Psoas muscle (tissue), 8 donors: ENCODE results near the gene DCC. TPM values are rescaled to one million over a fixed set of nuclear protein-coding genes. Genes with fewer than 3 reads are reported as not detected.

Experiments used
- ATAC-seq, 4 donors: fragments of 200-7000 bp; cut with Tn5 transposase; one replicate each; pipeline ENCODE4 v1.9.1; 2020; ENCODE audit warnings: moderate library complexity in 3 of 4, mild to moderate bottlenecking in 2 of 4
- DNase-seq, 2 donors: peaks; one replicate each; pipeline ENCODE4 v3.0.0-alpha.2; 2020
- H3K27ac ChIP-seq: fragments of 200-600 bp; one replicate; pipeline ENCODE4 v1.8.0; 2022
- H3K27me3 ChIP-seq, 3 donors: fragments of 200-600 bp in 1 of 3; one replicate each; pipeline versions ENCODE4 v1.6.1 to v1.8.0; 2013 to 2022; ENCODE audit warnings: low read length in 2 of 3, mild to moderate bottlenecking in 2 of 3, moderate library complexity in 1 of 3; ENCODE audit not compliant: insufficient read depth in 3 of 3
- H3K36me3 ChIP-seq, 2 donors: fragments of 200-600 bp in 1 of 2; one replicate each; pipeline versions ENCODE4 v1.6.1 to v1.8.0; 2013 to 2022; ENCODE audit warnings: low read depth in 1 of 2, mild to moderate bottlenecking in 1 of 2, moderate library complexity in 1 of 2; ENCODE audit not compliant: insufficient read depth in 1 of 2
- H3K4me1 ChIP-seq: fragments of 200-600 bp; one replicate; pipeline ENCODE4 v1.8.0; 2022
- H3K4me3 ChIP-seq: fragments of 200-600 bp; one replicate; pipeline ENCODE4 v1.8.0; 2022; ENCODE audit warnings: mild to moderate bottlenecking
- H3K9me3 ChIP-seq: fragments of 200-600 bp; one replicate; pipeline ENCODE4 v1.8.0; 2022
- CTCF ChIP-seq: fragments of 200-600 bp; IDR thresholded peaks from one replicate; pipeline ENCODE4 v1.8.0; 2022; ENCODE audit warnings: antibody characterized with exemption
- WGBS, 3 donors: extraction: QIAGEN DNeasy Blood & Tissue Kit; methylation state at CpG; one replicate each; pipeline versions ENCODE4 v1.1.6 to v1.1.7; 2013; 5-methylcytosine and 5-hydroxymethylcytosine counted together
- intact Hi-C, 2 donors: fragments of 100-400 bp; cut with DNase I; formaldehyde crosslinking; loops; one replicate each; pipeline versions ENCODE4 v1.11.0 to v1.14.2; 2022
- polyA plus RNA-seq, 3 donors: library from polyadenylated mRNA; stranded (reverse); fragments of 200-250 nt; gene quantifications; one replicate each; pipeline ENCODE4 v1.2.3, GENCODE V29; 2013
- total RNA-seq, 4 donors: library from RNA; stranded (reverse); fragmentation: NEBNext Ultra II Directional in 2 of 4; extraction: Animal tissue kit (Norgen Biotek cat#: 25700) in 2 of 4; gene quantifications; one replicate each; pipeline versions ENCODE4 v1.2.1 to v1.2.4, GENCODE V29; 2021 to 2023
- donor health status: healthy with polysubstance abuse.
- donor health status: DM: no; HTN: no; CAD: no; lungs with moderate emphysema.
- donor health status: Bipolar disorder and iron deficiency.
- donor health status: healthy.
- donor health status: DM: yes; HTN: yes; CAD: no.
- donor health status: DM: no; HTN: no; CAD: no.
- donor health status: DM: no; HTN: no; CAD: no.
- donor health status: DM: yes; HTN: yes; CAD: no.

DCC gene
- total and polyA plus RNA-seq, 7 donors = 0.01 to 0.02 TPM; not detected in 5

DNA sequence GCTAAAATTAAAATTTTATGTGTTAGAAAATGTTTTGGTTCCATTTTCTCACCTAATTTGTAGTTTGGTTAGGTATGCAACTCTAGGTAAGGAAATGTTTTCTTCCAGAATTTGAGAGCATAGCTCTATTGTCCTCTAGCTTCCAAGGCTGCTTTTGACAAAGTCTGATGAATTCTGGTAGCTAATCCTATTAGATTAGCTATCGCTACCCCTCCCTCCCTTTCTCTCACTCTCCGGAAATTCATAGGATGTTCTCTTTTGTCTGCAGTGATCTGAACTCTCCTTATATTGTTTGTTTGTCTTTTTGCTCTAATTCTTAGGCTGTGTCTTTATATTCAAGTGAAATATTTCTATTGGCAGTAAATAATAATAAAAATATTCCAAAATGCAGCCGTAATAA lies 382.9 kb downstream of the DCC start:
- intact Hi-C loops = no loop called here
- no peak for TF ChIP-seq CTCF
- Histone ChIP-seq H3K36me3 (no peaks in the 10 kb centered on the region), H3K9me3 (no peaks in the 10 kb centered on the region), H3K27me3 (no peaks in the 10 kb centered on the region), H3K27ac (no peak overlapping the region), H3K4me3 (no peak overlapping the region), H3K4me1 (no peaks in the 10 kb centered on the region)
- 86 to 95% (median 90%) methylated on average over 3 of the region's 3 CpGs for WGBS, 3 donors
- DNase-seq (no peak), ATAC-seq (no peak)

DNA sequence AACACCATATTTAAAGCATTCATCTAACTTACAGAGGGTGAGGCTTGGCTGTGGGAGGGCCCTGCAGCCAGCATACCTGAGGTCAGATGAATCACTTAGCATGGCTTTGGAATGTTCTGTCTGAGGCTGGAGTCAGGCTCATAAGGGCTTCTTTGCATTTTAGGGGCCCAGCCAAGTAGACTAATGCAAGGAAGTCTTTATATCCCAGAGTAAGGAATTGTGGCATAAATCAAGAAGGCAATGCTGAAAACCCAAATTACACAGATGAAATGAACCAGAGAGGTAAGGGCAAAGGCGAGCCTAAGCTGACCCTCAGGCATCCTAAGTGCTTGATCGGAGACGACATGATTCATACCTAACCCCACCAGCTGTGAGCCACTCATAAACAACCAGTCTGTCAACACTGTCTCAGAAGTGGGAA lies 383.6 kb downstream of the DCC start:
- Histone ChIP-seq H3K9me3 (no peaks in the 10 kb centered on the region), H3K36me3 (no peaks in the 10 kb centered on the region), H3K27me3 (no peaks in the 10 kb centered on the region), H3K4me1 (no peaks in the 10 kb centered on the region), H3K27ac (no peak overlapping the region), H3K4me3 (no peak overlapping the region)
- no peak for TF ChIP-seq CTCF
- 24 to 28% (median 27%) methylated on average over 3 of the region's 3 CpGs for WGBS, 3 donors
- no peak for ATAC-seq
- DNase-seq = no peak
- intact Hi-C loops = no loop called here

DNA sequence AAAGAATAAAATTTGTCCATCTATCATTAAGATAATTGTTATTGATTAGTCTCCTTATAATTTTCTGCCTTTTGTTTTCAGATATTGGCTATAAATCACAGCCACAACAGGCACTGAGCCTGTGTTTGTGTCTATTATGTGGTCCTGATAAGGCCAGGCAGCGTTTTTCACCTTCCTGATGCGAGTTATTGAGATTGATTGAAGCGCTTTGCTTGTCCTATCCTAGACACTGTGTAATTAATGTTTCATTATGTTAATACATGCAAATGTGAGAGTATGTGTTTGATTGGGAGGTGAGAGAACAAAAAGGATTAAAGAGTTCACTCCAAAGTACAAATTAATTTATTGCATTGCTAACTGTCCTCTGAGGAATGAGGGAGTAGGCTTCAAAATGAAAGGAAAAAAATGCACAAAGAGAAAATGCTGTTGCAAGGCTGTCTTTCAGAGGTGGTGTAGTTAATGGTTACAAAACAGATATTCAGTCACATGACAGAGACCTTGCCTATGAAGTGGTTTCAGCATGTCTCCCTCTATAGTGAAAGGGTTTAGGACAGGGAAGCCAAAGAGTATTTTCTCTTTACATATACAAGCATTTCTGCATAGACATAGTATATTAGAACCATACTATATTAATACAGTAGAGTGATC lies 391.1 kb downstream of the DCC start:
- intact Hi-C loops = no loop called here
- 70 to 83% (median 81%) methylated on average over 3 of the region's 3 CpGs for whole genome bisulfite sequencing, 3 donors

GRCh38 chr18:52738946-52739345 lies 398.9 kb downstream of the DCC start:
- H3K4me1 ChIP-seq = no peaks in the 10 kb centered on the region
- no peak for TF ChIP-seq CTCF
- peaks cover 0 to 3% (median 0%) of the 10 kb centered on the region in 3 donors for H3K27me3 ChIP-seq
- no peak for DNase-seq
- intact Hi-C loops = no loop called here
- H3K36me3 ChIP-seq = no peaks in the 10 kb centered on the region
- ATAC-seq = no peak
- no peak overlapping the region for H3K27ac ChIP-seq
- 82 to 83% (median 82%) methylated on average over 5 of the region's 5 CpGs for WGBS, 3 donors
- H3K9me3 ChIP-seq = no peaks in the 10 kb centered on the region
- H3K4me3 ChIP-seq = no peak overlapping the region

More for the DNA sequence above, 391.1 kb downstream of the DCC start:
- no peak for DNase-seq
- Histone ChIP-seq H3K27me3 (peaks cover 0 to under 1% (median 0%) of the 10 kb centered on the region in 3 donors), H3K27ac (no peak overlapping the region), H3K4me3 (no peak overlapping the region), H3K36me3 (no peaks in the 10 kb centered on the region), H3K9me3 (no peaks in the 10 kb centered on the region), H3K4me1 (no peaks in the 10 kb centered on the region)
- TF ChIP-seq CTCF = no peak
- no peak for ATAC-seq

- Histone ChIP-seq H3K27ac (no peak overlapping the region), H3K9me3 (no peaks in the 10 kb centered on the region), H3K27me3 (no peaks in the 10 kb centered on the region), H3K36me3 (no peaks in the 10 kb centered on the region), H3K4me1 (no peaks in the 10 kb centered on the region), H3K4me3 (no peak overlapping the region)
- 69 to 75% (median 73%) methylated on average over 2 of the region's 2 CpGs for WGBS, 3 donors
- ATAC-seq = no peak
- intact Hi-C loops = loop anchor here in 1 of 2 donors (10.0 kb wide), 1 partner anchor 62 kb away; no protein-coding TSS in a partner anchor
- no peak for DNase-seq
- TF ChIP-seq CTCF = no peak
Observed at GRCh38 chr18:52746986-52747385, 407.0 kb downstream of the DCC start.
